HG03196 (cell line): Measurements from ENCODE around the gene SUSD3.
A peak's percentile ranks its signal among the peaks of the same experiment; 100 is the strongest.
"Not testable (repeated sequence)": the region's sequence is repeated elsewhere in the genome, so short reads cannot be mapped to it uniquely, and the experiment has no call there.

ENCODE experiments used
- ATAC-seq: cut with Tn5 transposase; IDR thresholded peaks from one replicate; pipeline ENCODE4 v1.9.1; 2021; ENCODE audit not compliant: unreplicated experiment

SUSD3 gene

DNA sequence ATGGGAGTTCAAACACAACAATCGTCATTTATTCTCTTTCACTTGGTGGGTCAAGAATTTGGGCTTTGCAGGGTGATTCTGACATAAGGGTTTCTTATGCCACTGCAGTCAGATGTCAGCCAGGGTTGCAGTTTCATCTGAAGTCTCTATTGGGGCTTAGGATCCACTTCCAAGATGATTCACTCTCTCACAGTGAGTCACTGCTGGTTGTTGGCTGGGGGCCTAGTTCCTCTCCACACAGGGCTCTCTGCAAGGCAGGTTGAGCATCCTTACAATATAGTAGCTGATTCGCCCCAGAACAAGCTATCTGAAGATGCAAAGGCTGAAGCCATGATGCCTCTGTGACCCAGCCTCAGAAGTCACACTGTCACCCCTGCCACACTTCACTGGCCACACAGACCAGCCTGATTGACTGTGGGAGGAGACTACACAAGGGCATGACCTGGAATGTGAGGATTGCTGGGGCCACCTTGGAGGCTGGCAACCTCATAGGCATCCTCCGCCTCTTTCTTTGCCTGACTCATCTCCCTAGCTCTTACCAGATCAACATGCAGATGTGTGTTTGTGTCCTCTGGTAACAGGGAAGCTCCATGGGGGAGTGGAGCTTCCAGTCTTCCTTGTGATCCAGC, 33.1 kb downstream of the SUSD3 start:
- ATAC-seq = no peak

DNA sequence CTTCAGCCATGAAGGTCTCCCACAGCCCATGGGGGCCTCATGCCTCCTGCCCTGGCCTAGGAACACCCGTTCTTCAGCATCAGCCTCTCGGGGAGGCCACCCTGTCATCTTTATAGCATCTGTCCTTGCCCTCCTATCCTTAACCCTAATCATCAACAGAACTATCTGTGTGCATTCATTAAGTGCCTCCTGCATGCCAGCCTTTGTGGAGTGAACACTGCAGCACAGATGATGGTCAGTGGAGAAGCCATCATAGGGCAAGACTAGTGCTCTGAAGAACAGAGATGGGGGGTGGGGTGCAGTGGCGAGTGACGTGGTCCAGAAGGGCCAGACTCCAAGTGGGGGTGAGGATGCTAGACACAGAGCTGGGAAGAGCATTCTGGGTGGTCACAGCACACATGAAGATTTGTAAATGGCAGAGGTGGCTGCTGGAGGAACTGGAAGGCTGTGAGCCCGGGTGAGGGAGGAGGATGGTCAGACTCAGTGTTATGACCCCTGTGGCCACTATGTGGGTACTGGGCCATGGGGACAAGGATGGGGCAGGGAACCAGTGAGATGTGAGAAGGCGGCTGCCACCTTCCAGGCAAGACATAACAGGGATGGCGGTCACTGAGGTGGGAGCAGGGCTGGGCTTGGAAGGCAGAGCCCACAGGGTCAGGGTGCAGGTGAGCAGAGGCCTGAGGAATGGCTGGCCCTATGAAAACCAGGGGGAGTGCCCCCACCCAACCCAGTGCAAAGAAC, 33.9 kb downstream of the SUSD3 start:
- no peak for ATAC-seq

DNA sequence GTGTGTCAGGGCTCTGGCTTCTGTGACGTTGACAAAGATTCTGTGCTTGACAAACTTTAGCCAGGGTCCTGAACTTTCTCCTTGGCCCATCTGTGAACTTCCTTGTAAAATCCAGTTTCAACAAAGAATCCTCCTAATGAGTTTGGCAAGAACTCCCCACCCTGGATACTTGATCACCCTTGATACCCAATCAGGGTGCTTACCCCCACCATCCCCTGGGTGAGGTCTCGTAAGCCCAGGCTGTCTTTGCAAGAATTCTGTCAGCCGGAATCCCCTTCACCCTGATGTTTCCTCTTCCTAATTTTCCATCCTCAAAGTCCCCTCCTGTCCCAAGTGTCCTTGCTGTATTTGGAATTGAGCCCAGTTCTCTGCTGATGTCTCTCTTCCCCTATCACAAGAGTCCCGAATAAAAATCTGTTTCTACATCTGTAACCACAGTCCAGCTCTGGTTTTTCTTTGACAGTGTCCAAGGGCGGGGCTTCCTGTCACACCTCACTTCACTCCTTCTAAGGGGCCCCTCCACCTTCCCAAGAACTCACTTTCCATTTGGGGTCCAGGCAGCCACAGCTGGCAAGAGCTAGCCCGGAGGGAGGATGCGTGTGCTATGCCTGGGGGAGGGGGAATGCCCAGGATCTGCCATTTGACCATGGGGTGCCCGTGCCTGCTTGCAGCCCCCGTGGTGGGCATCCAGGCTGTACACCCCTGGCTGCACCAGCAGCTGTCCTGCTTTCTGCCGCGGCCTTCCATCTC, 34.8 kb downstream of the SUSD3 start:
- ATAC-seq = no peak

DNA sequence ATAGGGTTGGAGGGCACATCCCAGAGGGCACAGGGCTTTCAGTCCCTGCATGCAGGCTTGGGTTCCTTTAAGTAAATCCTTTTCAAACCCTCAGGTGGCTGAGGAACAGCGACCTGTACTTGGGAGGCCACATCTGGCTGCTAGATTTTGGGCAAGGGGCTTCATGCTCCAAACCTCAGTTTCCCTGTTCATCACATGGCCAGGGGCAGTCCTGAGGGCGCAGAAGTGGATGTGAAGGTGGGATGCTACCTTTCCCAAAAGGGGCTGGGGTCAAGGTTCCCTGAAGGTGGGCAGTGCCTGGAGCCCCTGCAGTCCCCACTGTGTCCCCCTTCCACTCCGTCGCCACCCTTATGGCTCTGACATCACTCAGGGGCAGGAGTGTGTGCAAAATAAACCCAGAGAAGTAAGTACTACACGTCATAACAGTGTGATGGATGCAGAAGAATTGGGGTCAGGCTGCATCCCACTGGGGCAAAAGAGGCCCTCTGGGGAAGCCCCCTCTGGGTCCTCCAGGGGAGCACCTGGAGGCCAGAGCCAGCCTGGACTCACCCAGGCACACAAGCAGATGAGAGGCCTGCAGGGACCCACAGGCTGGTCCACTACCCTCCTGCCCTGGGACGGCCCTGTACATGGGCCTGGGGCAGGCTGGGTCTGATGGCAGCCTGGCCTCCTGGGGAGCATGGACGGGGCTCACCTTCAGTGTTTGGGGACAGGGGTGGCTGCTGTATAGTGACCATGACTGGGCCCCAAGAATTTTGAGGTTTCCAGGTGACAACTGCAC, 35.6 kb downstream of the SUSD3 start:
- ATAC-seq = no peak

DNA sequence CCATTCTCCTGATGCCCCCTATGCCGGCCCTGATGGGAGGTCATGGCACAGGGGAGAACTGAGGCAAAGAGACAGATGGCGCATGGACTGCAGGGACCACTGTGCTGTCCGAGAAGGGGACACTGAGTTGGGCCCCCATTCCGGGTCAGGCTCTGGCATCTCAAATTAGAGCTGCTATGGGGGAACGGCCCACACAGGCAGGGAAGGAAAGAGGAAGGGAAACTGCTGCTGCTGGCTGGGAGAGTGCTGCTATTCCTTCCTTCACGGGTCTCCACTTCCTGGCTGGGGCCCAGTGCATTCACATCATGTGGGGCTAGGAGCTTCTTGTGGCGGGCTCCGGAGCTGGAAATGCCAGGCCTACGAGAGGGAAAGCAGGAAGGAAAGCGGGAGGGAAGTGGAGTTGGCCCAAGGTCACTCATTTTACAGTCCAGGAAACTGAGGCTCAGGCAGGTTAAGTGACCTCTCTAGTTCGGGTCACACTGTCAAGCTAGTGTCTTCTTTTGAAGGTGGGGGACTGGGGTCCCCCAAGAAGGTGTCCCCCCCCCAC, 36.2 kb downstream of the SUSD3 start:
- no peak for ATAC-seq

DNA sequence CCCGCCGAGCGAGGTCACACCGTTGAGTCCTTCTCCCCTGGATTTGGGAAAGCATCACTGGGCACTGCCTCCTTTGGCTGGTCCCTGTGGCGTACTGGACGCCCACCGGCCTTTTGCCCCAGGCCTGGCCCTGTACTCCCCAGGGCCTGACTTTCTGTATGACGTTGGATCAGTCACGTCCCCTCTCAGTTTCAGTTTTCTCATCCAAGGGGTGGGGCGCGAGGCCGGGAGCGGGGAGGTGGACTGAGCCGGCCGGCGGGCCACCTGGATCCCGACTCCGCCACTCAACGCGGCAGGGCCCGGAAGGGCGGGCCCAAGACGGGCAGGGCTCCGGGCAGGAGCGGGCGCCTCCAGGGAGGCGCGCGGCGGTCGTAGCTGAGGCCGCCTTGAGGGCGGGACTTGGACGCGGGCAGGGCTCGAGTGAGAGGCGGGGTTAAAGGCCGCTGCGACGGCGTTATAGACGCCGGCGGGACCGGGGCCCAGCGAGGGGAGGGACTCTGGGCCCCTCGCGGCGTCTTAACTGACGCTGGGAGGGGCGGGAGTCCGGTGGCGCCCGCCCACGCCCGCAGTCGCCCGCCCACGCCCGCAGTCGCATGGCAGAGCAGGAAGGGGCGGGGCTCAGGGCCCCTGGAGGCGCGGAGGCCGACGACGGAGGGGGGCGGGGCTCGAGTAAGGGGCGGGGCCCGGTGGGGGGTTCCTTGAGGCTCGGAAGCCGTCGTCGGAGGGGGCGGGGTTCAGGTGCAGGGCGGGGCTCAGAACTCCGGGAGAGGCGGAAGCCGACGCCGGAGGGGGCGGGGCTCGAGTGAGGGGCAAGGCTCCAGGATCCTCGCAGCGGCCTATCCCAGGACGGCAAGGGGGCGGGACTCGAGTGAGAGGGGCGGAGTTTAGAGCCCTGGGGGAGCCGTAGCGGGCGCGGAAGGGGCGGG, 37.0 kb downstream of the SUSD3 start:
- ATAC-seq = peak; percentile 54

DNA sequence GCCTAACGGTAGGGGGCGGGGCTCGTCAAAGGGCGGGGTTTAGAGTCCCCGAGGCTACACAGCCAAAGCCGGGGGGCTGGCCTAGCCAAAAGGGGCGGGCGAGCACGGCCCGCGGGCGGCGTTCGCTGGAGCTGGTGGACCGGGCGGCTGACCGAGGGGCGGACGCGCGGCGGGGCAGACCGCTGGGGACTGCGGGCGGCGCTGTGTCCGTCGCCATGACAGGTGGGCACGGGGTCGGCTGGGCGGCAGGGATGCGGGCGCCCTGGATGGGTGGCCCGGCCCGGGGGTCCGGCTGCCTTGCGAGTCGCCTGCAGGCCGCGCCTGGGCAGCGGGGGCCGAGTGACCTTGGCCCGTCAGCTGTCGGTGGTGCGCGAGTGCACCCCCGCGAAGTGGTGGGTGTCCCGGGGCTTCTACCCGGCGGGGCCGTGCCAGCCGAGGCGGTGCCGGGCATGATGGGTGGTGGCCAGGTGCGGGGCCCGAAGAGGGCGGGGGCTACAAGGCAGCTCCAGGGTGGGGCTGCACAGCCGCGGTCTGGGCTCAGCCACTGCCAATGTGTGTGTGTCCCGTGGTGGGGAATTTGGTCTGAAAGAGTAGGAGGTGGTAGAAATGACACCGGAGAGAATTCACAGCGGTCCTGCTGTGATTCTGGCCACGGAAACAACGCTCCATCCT, 37.8 kb downstream of the SUSD3 start, which contains the start of gene CARD19:
Gene CARD19 (plus strand): TSS at position 87 of the 672 bp plus-strand sequence. CDS start 129 bp downstream, at position 216.
- peak; percentile 32 for ATAC-seq

DNA sequence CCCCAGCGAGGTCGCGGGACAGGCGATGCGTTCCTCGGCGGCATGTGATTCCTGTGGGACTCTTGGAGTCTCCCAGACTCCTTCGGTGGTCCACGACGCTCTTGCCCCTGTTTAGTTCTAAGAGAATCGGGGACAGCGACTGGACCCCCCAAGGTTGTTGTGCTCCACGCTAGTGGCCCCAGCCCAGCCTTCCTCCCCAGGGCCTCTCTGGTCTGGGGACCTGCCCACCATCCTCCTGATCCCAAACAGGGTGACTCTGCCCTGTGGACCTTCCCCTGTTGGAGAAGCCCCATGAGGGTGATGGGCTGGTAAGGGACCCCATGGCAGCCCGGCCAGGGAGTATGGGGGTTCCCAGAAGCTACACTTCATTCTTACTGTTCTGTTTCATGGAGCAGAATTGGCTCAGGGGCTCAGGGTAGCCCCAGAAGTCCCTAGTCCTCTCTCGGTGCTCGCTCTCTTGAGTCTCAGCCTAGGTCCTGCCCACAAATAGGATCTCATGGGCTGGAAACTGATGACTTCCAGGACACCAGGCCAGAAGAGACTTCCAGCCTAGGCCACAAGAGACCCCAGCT, 38.4 kb downstream of the SUSD3 start:
- ATAC-seq = no peak

DNA sequence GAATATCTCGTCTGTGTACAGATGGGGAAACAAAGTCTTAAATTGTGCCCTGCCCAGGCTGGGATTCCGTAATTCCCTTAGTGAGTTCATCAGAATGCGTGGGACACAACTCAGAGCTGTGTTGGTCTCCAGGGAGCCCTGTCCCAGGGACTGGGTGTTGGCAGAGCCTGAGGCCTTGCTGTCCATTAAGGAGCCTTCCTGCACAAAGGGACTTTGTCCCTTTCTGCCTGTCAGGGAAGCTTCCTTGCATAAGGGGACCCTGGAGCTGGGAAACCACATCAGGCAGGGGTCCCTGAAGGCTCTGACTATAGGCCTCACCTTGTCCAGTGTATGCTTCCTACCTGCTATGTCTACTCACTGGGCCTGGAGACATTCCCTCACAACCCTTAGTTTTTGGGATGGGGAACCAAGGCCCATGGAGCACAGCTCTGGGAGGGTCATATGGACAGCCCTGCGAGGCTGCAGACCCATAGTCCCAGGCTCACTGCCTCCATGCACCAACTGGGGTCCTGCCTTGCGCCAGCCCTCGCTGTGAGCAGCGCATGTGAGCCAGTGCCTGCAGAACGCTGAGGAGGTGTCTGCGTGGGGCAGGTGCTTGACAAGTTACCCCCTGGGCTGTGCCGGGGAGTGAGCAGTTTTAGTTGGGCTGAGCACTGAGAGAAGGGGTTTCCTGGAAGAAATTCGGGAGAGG, 39.2 kb downstream of the SUSD3 start:
- no peak for ATAC-seq

DNA sequence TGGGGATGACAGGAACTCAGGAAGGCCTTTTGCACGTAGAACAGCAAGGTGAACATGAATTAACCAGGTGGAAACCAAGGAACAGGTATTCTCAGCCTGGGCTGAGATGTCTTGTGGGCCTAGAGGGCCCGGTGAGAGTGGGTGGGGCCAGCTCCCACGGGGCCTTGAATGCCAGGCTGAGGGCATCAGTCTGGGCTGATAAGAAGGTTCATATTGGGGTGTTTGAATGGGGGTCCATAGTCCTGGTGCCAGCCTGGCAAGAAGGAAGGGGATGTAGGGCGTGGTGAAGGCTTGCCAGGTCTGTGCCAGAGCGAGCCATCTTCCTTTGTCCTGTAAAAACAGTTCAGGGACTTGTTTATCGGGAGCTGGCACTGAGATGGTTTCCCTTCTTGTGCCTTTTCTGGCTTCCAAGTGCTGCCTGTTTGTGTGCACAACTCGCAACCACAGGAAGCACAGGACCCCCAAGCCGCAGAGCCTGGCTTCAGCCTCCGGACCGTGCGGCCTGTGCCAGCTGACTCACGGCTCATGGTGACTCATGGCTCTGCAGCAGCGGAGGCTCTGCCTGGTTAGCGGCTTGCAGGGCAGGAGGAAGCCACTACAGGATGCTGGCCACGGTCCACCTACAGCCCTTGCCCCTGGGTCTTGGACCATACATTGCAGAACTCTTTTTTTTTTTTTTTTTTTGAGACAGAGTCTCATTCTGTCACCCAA, 39.9 kb downstream of the SUSD3 start:
- ATAC-seq = no peak

DNA sequence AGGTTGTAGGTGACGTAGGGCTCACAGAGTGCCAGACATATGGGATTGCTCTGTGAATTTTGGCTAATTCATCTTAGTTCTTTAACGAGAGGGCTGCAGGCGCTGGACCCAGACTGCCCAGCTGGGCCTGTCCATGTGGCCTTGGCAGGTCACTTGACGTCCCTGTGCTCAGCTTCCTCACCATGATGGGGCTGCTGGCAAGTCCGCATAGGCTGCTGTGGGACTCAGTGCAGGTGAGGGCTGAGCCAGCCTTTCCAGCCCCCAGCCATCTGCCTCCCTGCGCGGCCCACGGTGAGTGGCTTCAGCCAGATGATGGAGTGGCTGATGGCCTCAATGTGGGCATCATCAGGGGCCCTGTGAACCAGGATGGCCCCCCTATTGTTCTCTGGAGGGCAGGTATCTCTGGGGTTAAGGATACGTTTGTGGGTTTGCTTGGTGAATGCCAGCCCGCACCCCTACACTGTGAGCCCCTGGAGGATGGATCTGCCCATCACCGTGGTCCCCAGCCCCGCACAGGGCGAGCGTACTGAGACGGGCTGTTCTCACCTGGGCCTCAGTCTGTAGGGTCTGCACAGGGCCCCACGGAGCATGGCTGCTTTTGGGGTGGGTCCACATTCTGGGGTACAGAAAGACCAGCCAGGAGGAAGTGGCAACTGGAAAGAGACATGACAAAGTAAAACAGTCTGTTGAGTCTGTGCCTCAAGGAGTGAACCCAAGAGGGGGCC, 41.2 kb downstream of the SUSD3 start:
- no peak for ATAC-seq

DNA sequence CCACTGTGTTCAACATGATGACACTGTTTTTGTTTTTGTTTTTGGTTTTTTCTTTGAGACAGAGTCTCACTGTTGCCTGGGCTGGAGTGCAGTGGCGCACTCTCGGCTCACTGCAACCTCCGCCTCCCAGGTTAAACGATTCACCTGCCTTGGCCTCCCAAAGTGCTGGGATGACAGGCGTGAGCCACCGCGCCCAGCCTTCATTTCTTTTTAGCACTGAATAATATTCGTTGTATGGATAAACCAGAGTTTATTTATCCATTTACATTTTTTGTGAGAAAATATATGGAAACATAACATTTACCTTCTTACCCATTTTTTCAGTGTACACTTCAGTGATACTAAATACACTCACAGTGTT, 41.8 kb downstream of the SUSD3 start:
- ATAC-seq = no peak

DNA sequence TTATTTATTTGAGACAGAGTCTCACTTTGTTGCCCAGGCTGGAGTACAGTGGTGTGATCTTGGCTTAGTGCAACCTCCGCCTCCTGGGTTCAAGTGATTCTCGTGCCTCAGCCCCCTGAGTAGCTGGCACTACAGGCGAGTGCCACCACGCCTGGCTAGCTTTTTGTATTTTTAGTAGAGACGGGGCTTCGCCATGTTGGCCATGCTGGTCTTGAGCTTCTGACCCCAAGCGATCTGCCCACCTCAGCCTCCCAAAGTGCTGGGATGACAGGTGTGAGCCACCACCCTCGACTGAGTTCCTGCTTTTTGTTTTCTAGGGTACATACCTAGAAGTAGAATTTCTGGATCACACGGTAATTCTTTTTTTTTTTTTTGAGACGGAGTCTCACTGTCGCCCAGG, 42.6 kb downstream of the SUSD3 start:
- not testable (repeated sequence) for ATAC-seq

DNA sequence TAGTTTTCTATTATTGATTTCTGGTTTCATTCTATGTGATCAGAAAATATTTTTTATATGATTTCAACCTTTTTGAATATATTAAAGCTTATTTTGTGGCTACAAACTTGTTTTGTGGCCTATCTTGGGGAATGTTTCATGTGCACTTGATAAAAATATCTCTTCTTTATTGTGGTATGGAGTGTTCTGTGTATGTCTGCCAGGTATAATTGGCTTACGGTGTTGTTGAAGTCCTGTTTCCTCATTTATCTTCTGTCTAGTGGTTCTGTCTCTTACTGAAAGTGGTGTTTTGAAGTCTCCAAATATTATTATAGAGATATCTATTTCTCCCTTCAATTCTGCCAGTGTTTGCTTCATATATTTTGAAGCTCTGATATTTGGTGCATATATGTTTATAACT, 47.1 kb downstream of the SUSD3 start:
- no peak for ATAC-seq

DNA sequence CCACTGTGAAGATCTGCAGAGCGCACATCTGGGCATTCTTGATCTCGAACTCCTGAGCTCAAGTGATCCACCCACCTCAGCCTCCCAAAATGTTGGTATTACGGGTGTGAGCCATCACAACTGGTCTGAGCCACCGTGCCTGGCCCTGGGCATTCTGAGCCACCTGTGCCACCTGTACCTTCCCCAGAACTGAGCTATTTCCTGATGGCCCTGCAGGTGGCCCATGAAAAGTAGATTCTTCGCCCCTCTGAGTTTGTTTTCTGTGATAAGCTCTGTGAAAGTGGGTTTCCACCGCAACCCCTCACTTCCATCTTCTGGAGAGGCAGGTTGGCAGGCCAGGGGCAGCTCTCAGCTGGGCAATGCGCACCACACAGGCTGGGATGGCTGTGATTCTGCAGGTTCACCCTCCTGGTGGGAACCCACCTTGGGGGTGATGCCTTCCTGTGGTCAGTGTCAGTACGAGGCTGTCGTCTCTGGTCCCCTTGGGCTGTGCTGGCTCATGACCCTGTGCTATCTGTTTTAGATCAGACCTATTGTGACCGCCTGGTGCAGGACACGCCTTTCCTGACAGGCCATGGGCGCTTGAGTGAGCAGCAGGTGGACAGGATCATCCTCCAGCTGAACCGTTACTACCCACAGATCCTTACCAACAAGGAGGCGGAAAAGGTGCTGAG, 48.8 kb downstream of the SUSD3 start:
- ATAC-seq = no peak

DNA sequence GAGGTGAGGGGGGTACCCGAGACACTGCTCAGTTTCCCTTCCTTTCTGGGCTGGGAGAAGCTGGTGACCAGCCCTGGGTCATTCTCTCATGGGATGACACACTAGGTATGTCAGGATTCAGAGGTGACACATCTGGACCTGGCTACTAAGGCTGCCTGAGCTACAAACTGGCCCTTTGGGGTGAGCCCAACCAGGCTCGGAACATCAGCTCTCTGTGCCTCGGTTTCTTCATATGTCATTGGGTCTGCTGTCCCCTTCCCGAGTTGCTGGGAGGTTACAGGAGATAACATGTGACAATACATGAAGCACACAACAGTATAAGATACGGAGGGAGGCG, 49.3 kb downstream of the SUSD3 start:
- ATAC-seq = no peak
